ENCODE results near the gene FRMD1.
"Not testable (repeated sequence)": the region's sequence is repeated elsewhere in the genome, so short reads cannot be mapped to it uniquely, and the experiment has no call there.

The FRMD1 gene

GRCh38 chr6:168078175-168078942 is 653 bp downstream of the FRMD1 start:
- no peak for DNase-seq (ENCODE audit: low spot score)

GRCh38 chr6:168077401-168077800 is 1.6 kb downstream of the FRMD1 start:
- DNase-seq (ENCODE audit: low spot score): not testable (repeated sequence)

DNA sequence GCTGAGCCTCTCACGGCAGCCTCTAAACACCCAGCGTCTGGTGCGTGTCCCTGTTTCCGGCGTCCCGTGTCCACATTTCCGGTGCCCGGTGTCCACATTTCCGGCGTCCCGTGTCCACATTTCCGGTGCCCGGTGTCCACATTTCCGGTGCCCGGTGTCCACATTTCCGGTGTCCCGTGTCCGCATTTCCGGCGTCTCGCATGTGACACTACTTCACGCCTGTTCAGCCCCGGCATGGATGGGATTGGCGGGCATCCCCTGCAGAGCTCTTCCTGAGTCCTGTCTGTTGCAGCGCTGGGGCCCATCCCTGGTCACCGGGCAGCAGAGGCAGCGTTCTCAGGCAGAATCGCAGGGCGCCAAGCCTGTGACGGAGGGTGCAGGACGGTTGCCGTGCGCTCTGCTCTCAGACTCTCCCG is 3.2 kb downstream of the FRMD1 start:
- DNase-seq (ENCODE audit: low spot score): no peak

DNA sequence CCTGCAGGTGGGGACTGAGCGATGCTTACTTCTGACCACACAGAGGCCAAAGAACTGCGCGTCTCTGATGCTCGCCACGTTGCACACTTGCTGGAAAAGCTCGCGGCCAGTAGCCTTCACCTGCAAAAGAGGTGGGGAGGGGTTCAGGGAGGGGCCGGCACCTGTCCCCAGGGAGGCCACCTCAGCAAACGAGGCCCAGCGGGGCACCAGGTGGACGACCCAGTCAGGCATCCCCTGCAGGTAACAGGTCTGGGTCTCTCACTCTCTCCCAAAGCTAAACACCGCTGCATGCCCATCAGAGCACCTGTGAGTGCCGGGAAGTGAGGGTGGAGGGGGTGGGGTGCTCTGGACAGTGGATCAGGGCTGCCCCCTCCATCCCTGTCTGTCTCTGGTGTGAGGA is 3.8 kb downstream of the FRMD1 start:
- DNase-seq (ENCODE audit: low spot score): no peak

GRCh38 chr6:168073937-168074730 is 4.9 kb downstream of the FRMD1 start:
- DNase-seq (ENCODE audit: low spot score): no peak

GRCh38 chr6:168072730-168073129 is 6.3 kb downstream of the FRMD1 start:
- DNase-seq (ENCODE audit: low spot score): no peak

DNA sequence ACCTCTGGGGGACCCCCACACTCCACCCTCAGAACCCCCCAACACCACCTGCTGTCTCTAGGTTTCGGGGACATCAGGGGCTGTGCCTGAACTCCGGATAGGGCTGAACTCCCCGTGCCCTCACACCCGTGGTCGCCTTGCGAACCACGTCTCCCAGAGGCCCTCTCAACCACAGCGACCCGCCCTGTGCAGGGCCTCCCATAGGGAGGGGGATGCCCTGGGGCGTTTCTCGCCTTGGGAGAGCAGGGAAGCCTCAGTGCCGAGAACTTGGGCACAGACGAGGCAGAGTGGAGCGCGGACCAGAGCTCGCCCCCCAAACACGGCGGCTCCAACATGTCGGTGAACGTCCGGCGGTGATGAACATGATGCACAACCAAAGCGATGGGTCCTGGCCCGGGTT is 6.8 kb downstream of the FRMD1 start:
- DNase-seq (ENCODE audit: low spot score): no peak

GRCh38 chr6:168071620-168072019 is 7.4 kb downstream of the FRMD1 start:
- DNase-seq (ENCODE audit: low spot score): no peak

- DNase-seq (ENCODE audit: low spot score): no peak
Observed at GRCh38 chr6:168070804-168071203, 8.2 kb downstream of the FRMD1 start.

DNA sequence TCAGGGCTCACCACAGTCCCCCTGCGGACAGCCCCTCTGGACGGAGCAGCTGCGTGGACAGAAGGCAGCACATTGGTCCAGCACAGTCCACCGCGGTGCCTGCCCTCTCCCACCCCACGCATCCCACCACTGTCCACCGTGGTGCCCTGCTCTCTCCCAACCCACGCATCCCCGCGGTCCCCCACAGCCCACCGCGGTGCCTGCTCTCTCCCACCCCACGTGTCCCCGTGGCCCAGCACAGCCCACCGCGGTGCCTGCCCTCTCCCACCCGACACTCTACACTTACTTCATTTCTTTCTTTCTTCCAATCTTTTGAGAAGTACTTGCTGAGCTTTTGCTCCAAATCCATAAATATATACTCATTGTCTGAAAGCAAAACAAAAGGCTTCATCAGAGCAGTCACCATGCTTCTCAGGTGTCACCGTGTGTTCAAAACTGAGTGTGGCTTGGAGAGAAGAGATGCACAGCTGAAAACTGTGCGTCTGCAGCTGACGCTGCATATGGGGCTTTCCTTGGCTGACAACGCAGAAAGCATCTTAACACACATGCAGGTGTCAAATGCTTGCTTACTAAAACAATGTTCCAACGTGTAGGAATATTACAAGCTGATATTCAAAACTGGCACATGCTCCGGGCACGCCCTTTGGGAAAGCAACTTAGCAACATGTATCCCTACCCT is 11.8 kb downstream of the FRMD1 start:
- no peak for DNase-seq (ENCODE audit: low spot score)

DNA sequence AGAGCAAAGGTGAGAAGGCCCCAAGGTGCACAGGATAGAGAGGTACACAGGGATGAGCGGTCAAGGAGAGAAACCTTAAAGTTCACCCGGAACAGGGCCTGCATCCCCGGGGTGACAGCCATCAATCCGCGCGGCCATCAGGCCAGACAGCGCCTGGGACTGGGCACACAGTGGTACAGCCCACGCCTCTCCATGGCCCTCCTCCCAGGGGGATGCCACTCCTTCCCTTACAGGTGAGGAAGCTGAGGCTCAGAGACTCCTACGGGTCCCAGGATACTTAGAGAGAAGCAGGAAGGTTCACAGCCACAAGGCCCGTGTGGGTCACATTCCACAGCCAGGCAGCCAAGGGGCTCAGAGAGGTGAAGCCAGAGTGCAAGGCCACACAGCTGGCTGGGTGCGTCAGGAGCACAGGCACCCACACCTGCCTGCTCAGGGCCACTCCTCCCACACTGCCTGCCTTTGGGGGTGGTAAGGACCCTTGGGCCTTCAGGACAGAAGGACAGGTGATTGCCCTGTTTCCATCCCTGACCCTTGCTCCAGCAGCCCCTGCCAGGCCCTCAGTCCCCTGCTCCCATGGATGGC is 14.7 kb downstream of the FRMD1 start:
- no peak for DNase-seq (ENCODE audit: low spot score)

GRCh38 chr6:168063431-168063830 is 15.6 kb downstream of the FRMD1 start:
- DNase-seq (ENCODE audit: low spot score): no peak

DNA sequence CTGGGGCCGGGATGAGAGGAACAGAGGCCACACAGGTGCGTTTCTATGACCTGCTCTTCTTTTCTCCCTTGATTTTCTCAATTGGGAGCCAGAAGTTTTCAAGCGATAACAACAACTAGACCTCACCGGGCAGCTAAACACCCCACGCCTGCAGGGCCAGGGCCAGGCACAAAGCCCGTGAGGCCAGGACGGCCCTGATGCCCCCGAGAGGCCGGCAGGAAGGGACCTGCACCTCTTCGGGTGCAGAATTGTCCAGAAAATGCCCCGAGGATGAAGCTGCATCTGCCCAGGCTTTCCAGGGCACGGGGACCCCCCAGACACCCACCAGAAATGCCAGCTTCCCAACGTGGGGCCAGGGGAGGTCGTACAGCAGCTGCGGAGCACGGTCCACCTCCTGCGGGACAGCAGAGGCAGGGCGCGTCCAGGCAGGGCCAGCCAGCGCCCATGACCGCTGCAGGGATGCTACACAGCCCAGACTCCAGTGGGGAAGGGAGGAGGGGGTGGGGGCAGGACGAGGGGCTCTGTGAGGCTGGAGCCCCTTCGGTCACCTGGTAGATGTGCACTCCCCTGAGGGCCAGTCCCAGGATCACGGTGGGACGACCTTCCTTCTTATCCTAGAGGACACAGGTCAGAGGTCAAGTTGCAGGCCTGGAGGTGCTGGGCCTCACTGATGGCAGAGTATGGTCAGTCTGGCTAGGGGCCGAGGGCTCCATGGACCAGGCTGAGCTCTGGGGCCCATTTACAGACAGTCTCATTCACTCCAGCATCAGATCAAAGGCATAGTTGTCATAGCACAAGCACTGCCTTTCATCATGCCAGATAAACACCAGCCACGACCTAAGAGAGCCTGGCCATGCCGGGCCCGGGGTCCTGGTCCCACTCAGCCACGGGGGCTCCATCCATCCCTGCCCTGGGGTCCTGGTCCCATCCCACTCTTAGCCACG is 16.4 kb downstream of the FRMD1 start:
- DNase-seq (ENCODE audit: low spot score): no peak

DNA sequence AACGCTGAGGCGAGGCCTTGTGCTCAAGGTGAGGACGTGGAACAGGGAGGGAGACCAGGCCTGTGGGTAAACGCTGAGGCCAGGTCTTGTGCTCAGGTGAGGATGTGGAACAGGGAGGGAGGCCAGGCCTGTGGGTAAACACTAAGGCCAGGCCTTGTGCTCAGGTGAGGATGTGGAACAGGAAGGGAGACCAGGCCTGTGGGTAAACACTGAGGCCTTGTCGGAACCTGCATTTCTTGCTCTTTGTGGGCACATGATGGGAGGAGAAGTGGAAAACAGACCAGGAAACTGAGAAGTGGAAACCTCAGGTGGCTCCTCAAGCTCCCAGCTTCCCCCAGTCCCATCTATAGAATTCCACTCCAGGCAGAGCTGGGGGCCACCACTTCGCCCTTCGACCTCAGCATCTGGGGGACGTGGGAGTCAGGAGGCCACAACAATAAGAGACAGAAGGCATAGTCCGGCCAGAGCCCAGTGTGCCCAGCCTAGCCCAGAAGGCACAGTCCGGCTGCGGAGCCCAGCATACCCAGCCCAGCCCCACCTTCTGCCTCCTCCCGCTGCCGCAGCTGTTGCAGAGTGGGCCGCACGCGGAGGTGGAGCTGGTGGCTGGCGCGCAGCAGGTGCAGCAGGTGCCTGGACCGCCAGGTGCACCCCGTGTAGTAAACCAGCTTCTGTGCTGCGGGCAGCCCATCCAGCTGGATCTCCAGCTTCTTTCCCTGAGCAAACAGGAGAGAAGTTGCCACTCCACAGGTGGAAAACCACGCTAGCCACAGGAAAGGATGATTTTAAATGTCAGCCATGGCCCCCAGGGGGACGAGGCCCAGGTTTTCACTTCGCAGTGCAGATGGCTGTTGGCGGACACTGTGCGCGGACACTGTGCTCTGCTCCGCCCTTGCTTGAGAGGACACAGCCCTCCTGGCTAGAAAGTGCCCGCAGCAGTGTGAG is 17.5 kb downstream of the FRMD1 start:
- DNase-seq (ENCODE audit: low spot score): no peak

DNA sequence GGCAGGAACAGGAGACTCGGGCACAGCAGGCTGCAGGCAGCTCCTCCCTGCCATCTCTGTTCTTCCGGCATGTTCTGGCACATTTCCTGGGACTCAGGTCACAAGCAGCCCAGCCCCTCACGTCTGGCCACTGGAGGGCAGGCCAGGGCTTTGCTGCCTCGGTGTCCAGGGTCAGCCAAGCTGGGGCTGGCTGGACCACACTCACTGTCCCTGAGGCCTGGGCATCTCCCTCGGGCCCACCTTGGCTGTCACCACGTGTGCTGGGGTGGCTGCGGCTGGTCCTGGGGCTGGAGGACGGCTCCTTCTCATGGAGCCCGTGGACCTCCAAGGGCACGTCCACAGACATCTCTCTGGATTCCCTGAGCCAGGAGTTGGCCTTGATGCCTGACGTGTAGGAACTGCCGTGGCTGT is 18.5 kb downstream of the FRMD1 start:
- peak; percentile 44 for DNase-seq (ENCODE audit: low spot score)

DNA sequence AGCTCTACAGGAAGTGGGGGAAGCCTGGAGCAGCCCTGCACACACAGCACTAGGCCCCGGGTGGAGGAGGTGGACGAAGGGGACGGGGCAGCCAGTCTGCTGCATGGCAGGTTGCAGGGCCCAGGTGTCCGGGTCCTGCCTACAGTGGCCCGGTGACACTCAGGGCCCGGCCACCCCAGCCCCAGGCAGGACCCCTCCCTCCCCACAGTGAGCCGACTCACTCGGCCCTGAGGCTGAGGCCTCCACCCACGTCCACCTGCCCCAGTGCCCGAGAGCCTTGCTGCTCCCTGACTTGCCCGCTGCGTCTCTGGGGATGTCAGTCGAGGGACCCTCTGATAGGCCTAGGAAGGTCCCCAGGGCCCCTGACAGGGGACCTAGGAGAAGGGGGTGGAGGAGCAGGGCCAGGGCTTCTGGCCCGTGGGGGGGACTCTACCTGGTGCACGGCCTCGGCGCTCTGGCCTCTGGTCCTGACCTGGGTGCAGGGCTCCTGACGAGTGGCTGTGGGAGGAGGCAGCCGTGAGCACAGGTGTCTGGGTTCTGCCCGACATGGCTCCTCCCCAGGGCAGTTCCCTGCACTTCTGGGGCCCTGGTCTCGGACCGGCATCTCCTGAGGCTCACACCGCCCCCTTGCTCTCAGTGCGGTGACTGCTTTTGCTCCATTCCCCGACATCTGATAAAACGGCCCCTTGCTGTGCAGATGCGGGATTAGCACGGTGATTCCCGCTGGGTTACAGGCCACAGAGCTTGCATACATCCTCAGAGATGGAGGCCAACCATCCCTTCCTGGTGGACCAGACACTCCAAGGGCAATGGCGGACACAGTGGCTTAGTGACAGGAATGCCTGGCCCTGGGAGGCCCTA is 20.1 kb downstream of the FRMD1 start:
- DNase-seq (ENCODE audit: low spot score): no peak

DNA sequence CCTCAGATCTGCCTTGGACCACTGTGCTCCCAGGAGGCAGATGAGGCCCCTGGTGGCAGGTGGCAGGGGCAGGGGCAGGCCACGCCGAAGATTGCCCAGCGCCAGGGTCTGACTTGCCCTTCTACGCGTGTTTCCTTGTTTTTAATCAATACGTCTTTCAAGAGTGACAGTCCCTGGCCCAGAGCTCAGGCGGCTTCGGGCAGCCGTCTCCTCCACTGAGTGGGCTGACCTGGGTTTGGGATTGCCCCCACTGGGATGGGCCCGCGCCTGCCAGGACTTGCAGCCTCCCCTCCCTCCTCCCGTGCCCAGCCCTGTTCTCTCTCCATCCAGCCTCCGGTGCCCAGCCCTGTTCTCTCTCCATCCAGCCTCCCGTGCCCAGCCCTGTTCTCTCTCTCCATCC is 21.2 kb downstream of the FRMD1 start:
- DNase-seq (ENCODE audit: low spot score): no peak

GRCh38 chr6:168056892-168057527 is 22.0 kb downstream of the FRMD1 start:
- no peak for DNase-seq (ENCODE audit: low spot score)
